Activated gamma-delta T cell (primary cell): ENCODE results near the gene KLF7.

Experiments
- DNase-seq: peaks from one replicate; lab custom pipeline; 2025; lab: John Stamatoyannopoulos, UW

Gene KLF7

GRCh38 chr2:207093234-207093633 lies 72.5 kb downstream of the KLF7 start:
- DNase-seq = no peak

DNA sequence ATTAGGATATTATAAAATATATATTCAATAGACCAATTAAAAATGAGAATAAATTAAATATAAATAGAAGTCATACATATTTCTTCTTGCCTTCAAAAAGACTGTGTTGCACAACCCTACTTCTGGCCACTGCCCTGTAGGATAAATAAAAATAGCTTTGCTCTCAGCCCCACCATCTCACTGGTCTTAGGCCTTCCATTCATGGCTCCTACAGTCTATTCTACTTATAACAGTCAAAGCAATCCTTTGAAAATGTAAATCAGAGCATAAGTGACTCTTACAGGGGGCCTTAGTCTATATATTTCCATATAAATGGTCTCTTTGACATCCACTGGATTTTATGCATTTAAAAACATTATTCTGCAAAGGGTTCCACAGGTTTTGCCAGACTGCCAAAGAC lies 72.9 kb downstream of the KLF7 start:
- no peak for DNase-seq

DNA sequence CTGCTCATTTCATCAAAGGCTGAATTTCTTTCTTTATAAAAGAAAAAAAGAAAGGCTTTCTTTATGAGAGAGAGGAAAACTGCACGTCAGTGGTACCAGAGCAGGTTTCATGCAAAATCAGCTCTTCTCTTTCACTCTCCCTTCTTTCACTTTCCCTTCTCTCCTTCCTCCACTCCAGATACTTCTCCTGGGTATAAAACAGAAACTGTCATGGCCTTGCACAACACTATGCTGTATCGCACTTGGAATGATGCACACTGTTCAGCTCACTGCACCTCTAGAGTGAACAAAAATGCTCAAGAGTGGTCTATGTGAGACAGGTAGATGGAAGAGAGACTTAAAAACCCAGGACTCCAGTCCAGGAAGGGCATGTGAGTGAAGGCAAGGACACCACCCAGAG lies 73.8 kb downstream of the KLF7 start:
- DNase-seq = no peak

GRCh38 chr2:207091176-207091575 lies 74.6 kb downstream of the KLF7 start:
- no peak for DNase-seq

DNA sequence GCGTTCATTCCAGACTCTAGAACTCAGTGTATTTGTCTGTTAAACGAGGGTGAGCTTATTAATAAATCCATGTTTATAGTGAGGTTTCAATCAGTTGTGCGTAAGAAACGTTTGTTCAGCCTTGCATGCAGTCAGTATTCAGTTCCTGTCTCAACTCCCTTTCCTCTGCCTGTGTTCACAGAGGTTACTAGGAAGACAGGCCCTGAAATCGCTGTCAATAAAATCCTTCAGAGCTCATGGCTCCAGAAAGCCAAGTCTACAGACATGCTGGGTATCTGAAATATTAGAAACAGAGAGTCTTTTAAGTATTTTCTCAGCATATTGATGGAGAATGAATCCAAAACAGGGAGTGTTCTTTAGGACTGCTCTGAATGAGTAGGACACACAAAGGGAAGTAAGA lies 75.4 kb downstream of the KLF7 start:
- no peak for DNase-seq

DNA sequence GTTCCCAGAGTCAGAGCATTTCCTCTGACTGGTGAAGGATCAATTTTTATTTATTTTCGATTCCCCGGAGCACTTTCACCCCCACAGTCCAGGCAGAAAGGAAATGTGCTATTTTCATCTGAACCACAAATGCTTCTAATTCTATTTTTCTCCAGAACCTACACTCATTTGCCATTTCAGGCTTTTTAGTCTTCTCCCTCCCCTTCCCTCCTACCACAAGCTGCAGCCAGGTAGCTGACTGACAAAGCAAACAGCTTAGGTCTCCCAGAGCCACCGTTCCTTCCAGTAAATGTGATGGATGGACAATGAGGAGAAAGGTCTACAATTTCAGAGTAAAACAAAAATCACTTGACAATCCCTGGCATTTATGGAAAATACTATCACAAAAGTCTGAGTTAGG lies 76.9 kb downstream of the KLF7 start:
- DNase-seq = no peak

GRCh38 chr2:207088276-207088675 lies 77.5 kb downstream of the KLF7 start:
- no peak for DNase-seq

DNA sequence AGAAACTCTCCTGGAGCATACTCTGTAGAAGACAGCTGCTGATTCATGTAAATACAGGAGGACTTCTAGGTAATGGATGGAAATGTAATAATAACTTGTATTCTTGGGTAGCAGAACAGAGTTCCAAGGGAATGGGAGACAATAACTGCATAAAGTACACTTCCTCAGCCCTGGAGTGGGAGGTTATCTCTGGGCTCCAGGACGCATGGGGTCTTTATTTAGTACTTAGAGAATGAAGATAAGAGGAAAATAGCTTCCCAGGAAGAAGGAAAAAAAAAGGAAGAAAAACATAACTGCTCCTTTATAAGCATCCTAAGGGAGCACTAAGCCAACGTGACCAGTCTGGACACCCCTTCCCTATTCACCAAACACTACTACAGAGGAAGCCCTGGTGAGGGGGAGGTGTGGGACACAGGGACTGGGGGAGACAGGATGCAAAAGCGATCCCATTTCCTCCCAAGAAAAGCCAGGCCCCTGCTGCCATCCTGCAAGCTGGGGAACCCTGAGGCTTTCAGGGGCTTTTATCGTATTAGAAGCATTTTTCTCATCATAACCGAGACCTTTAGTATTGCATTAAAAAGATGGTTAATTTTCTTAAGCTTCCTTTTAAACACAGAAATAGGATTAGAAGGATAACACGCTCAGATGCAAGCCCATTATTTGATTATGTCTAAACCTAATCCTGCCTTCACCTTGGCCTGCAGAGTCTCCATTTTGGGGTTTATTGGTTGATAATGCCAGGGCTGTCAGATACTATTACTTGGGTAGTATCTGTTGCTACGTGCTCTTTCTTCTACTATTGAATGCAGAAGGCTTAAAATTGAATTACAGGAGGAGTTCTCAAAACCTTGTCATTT lies 78.5 kb downstream of the KLF7 start:
- DNase-seq = no peak

DNA sequence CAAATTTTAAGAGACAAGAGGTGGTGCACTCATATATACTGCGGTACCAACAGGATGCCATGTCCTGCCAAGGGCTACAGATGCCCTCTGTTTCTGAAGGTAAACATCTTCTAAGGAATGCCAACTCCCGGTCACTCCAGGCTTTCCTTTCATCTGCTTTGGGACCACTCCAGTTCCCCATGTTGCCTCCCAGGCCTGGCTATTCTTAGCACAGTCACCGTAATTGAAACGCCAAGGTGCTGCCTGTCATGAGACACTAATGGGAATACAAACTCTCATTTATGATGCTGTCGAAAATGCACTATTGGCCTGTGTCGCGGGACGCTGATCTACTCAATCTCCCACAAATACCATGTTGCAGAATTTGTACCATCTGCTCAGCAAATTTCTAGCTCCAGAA lies 79.6 kb downstream of the KLF7 start:
- DNase-seq = no peak

- no peak for DNase-seq
Observed at GRCh38 chr2:207085110-207085509, 80.6 kb downstream of the KLF7 start.

DNA sequence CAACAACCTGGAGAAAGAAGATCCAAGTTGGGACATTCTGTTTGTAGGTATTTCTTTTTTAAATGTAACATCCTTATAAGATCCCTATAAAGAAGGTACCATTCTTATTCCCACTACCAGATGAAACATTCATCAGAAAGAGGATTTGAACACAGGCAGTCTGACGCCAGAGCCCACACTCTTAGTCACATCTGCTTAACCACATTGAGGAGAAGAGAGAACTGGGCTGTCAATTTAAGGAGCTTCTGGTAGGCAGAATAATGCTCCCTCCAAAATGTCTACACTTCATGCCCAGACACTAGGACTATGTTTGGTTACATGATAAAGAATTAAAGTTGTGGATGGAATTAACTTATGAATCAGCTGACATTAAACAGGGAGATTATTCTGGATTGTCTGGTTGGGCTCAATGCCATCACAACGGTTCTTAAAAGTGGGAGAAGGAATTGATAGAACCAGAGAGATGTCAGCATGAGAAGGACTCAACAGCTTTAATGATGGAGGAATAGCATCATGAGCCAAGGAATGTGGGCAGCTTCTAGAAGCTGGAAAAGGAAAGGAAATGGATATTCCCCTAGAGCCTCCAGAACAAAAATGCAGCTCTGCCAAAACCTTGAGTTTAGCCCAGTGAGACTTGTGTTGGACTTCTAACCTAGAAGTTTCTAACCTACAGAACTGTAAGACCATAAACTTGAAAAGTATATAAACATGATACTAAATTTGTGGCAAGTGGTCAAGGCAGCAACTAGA lies 82.2 kb downstream of the KLF7 start:
- no peak for DNase-seq

DNA sequence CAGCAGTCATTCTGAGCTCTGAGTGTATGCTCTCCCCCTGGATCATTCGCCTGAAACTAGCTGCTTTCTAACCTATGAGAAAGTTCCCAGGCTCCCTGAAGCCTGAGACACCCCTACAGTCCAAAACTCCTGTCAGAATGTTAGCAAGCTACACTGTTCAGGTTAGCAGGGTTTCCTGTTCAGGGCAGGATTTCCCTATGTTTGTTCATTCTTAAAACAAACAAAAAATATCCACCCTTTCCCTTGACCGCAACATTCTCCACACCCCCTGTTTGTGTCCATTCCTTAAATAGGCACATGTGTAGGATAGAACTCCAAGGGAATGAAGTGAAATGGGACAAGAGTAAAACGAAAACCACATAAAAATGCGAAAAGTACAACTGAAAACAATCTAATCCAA lies 83.1 kb downstream of the KLF7 start:
- DNase-seq = no peak

DNA sequence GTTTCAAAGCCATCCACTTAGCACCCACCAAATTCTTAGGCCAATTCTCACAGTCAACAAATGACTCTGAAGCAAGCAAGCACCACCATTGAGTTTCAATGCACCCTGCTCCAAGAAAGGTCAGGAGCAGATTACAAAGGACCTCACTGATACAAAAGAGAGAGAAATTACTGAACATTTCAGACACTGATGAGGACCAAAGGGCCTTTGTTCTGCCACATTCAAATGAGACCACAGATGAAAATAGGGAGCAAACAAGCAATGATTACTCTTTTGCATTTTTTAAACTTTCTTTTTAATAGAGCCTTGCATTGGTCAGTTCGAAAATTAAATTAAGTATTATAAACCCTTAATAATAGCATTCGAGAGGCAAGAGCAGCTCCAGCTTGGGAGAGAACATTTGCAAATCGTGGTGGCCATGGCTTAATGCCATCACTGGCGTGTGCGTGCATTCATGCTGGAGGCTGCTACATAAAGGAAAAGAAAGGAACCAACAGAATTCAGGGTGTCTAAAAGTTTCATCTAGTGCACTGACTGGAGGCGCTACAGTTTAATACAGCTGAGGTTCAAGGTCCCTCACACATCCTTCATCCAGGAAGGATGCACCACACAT lies 87.5 kb downstream of the KLF7 start:
- DNase-seq = no peak

DNA sequence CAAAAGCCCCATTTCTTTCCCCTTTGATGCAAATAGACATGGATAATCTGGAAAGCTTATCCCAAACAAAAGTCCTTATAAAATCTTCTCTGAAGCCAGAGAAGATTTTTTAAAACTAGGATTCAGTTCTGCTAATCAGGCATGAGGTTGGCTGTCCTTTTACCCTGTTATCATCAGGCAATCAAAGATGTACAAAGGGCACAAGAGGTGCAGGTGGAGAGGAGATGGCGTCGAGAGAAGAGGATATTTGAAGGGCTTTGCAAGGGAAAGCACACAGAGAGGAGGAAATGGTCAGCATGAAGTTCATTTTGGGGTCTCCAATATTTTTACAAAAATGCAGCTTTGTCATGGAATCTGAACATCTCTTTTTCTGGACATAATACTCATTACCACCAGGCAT lies 88.5 kb downstream of the KLF7 start:
- DNase-seq = no peak

DNA sequence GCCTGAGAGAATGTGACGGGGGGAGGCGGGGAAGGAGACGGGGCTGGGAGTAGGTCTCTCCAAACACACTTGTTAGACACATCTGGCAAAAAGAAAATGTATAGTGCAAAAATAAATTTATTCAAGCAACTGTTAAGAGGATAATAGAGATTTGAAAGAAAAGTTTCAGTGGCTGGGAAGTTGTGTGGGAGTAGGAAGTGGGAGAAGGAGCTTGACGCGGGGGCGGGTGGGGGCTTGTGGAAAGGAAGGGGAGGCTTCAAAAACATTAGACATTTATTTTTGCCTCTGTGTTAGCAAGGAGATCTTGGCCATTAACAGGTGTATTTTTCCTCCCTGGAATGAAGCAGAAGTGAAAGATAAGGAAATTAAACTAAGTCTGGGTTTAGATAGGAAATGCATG lies 90.3 kb downstream of the KLF7 start:
- no peak for DNase-seq

GRCh38 chr2:207073801-207074678 lies 91.7 kb downstream of the KLF7 start:
- DNase-seq = no peak

DNA sequence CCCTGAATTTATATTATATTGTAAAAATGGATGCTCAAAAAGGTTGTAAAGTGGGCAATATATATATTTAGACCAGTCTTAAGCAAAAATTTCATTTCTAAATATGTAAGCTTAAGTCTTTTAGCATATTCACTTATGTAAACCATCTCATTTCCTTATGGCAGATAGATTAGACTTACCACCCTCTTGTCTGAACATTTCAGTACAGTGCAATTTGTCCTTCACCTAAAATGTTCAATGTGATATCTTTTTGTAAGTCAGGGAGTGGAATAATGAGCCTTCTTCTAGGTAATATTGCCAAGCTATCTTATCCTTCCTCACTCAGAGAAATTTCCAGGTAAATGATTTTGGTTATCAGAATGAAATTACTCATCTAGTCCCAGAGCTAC lies 92.3 kb downstream of the KLF7 start:
- no peak for DNase-seq

DNA sequence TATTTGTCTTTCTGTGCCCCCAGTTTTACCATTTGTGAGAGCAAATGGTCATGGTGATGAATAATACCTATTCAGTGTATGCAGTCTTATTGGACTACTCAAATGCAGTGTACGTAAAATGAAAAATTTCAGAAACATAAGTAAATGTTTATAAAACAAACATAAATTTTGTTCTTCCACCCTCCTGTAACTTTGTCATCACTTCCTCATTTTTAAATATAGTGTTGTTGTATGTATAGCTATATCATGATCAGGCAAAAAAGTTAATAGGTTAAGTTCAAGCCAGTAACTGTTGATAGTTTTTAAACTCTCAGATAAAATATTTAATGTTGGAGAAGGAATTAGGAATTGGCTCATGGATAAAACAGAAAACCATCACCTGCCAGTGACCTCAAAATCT lies 93.2 kb downstream of the KLF7 start:
- no peak for DNase-seq

DNA sequence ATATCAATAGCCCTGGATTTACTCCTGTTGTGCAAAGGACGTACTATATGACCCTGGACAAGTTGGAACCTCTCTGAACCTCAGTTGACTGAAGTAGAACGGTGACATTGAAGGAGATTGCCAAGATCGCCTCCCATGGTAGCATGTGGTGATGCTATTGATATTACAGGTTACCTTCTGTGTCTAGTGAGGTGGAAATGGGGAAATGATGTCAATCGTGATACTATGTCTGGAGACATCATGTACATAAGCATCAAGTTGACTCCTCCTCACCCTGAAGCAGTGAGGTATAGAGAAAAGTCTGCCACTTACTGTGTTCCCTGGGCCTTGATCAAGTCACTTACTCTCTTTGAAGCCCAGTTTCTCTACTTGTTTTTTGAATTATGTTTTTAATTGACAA lies 93.9 kb downstream of the KLF7 start:
- DNase-seq = no peak

DNA sequence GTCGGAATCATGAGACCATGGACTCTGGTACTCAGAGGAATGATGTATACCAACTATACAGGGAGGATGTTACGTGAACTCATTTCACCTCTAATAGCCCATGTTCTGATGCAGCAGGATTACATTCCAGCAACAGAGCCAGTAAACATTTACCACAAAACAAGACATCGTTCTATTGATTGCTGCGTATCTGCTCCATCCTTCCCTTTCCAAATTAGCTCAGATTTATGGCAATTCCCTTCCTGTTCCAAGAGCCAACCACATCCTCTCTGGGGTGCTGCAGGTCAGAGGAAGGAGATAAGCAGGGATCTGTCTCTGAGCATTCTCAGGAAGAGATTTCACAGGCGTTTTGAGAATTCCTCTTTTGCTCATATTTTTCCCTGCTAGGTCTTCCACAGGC lies 98.3 kb downstream of the KLF7 start:
- no peak for DNase-seq

DNA sequence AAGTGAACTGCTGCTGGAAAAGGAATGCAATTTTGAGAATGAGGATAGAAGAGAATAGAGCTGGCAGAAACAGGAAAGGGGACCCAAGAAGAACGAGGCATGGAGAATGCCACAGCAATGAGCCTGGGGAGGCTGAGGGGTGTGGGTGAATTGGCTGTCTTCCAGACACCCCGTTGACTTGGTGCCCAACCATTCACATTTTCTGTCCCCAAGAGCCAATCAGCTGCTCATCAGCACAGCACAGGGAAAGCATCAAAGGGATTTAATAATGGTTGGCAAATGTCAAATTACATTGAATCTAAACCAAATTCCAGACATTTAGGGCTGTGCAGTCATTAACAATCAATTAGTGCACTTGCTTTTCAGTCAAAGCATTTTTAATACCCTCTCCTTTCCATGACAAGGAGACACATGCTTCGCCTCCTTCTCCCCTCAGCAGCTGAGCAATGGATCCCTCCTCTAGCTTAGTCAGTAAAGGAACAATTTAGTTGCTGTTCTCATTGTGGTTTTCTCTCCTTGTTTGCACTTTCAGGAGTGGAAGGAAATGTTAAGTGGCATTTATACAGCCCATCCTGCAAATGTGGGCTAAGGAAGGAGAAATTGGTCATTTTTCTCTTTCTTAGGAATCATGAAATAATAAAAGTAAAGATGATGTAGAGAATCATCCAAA lies 98.8 kb downstream of the KLF7 start:
- DNase-seq = no peak

- DNase-seq = no peak
Observed at GRCh38 chr2:207066166-207066565, 99.6 kb downstream of the KLF7 start.
